Ovary (tissue), 9 donors: ENCODE data around the gene ALDH3B2. TPM values are rescaled to one million over a fixed set of nuclear protein-coding genes. Genes with fewer than 3 reads are reported as not detected.
"Not testable (repeated sequence)": the region's sequence is repeated elsewhere in the genome, so short reads cannot be mapped to it uniquely, and the experiment has no call there.

Source experiments
- DNase-seq, 5 donors: peaks; one replicate each; pipeline ENCODE4 v3.0.0-alpha.2; 2019 to 2020
- H3K27ac ChIP-seq, 2 donors: fragments of 200-600 bp; one replicate each; pipeline versions ENCODE4 v1.5.1 to v1.8.0; 2019 to 2022
- H3K27me3 ChIP-seq: fragments of 200-600 bp; one replicate; pipeline ENCODE4 v1.8.0; 2022
- H3K36me3 ChIP-seq: fragments of 200-600 bp; sonication (generic); one replicate; pipeline ENCODE4 v1.5.1; 2019
- H3K4me1 ChIP-seq: one replicate; pipeline ENCODE4 v1.8.1; 2013; ENCODE audit warnings: mild to moderate bottlenecking, moderate library complexity; ENCODE audit not compliant: insufficient read depth
- H3K4me3 ChIP-seq: fragments of 200-600 bp; sonication (generic); one replicate; pipeline ENCODE4 v1.5.1; 2017
- H3K9me3 ChIP-seq, 2 donors: fragments of 200-600 bp in 1 of 2; sonication (generic) in 1 of 2; one replicate each; pipeline versions ENCODE4 v1.5.1 to v1.8.1; 2013 to 2019; ENCODE audit warnings: mild to moderate bottlenecking in 1 of 2, moderate library complexity in 1 of 2
- EP300 ChIP-seq: sonication (generic); formaldehyde crosslinking; IDR thresholded peaks from one replicate; pipeline ENCODE4 v1.6.1; 2017; ENCODE audit warnings: antibody characterized with exemption
- POLR2A ChIP-seq: fragments of 450-650 bp; IDR thresholded peaks from one replicate; pipeline ENCODE4 v1.6.1; 2017; ENCODE audit warnings: antibody characterized with exemption, mild to moderate bottlenecking, moderate library complexity
- WGBS, 3 donors: extraction: QIAGEN DNeasy Blood & Tissue Kit in 1 of 3; methylation state at CpG; one replicate each; pipeline versions ENCODE4 v1.1.5 to v1.1.7; 2013 to 2017; 5-methylcytosine and 5-hydroxymethylcytosine counted together
- intact Hi-C, 4 donors: fragments of 100-400 bp; cut with DNase I; formaldehyde crosslinking; loops; one replicate each; pipeline versions ENCODE4 v1.11.0 to v1.15.1; 2022 to 2023
- polyA plus RNA-seq, 2 donors: library from polyadenylated mRNA; stranded (reverse); fragments of 200-250 nt in 1 of 2; fragments of 350-450 nt in 1 of 2; fragmentation: Illumina TruSeq in 1 of 2; extraction: RNeasy Lipid Tissue Mini Kit (QIAGEN cat#74804) in 1 of 2; gene quantifications; one replicate each; pipeline ENCODE4 v1.2.3, GENCODE V29; 2013 to 2014
- total RNA-seq, 7 donors: library from RNA; depleted of rRNA in 2 of 7; stranded (reverse); fragments of >200 nt in 2 of 7; fragmentation: NEBNext Ultra II Directional in 3 of 7; extraction: Animal tissue kit (Norgen Biotek cat#: 25700) in 3 of 7; gene quantifications; one replicate each; pipeline versions ENCODE4 v1.1.0 to v1.2.4, GENCODE V29; 2016 to 2023
- TF ChIP-seq, protein P1 (sequence below), 3 donors: fragments of 450-650 bp in 2 of 3; fragments of 200-600 bp in 1 of 3; IDR thresholded peaks; one replicate each; pipeline versions ENCODE4 v1.5.1 to v1.8.0; 2016 to 2022; ENCODE audit warnings: antibody characterized with exemption in 3 of 3, mild to moderate bottlenecking in 1 of 3
- donor health status: DM: no; HTN: no; CAD: no; lungs with moderate emphysema.
- donor health status: DM: no; HTN: no; CAD: no.
- donor health status: Bipolar disorder and iron deficiency.
- donor health status: DM: yes; HTN: yes; CAD: no.
- donor health status: DM: no; HTN: no; CAD: no.
- donor health status: DM: yes; HTN: yes; CAD: no.

The ALDH3B2 gene
- total and polyA plus RNA-seq, 9 donors = 0.15 to 0.57 (median 0.27) TPM; not detected in 5

- intact Hi-C loops = no loop called here
- peaks cover 1% of the 10 kb centered on the region for H3K4me1 ChIP-seq
- no peak overlapping the region for H3K27ac ChIP-seq
- no peaks in the 10 kb centered on the region for H3K9me3 ChIP-seq
- no peaks in the 10 kb centered on the region for H3K36me3 ChIP-seq
- TF ChIP-seq POLR2A = no peak
- TF ChIP-seq EP300 = no peak
- TF ChIP-seq, protein P1, sequence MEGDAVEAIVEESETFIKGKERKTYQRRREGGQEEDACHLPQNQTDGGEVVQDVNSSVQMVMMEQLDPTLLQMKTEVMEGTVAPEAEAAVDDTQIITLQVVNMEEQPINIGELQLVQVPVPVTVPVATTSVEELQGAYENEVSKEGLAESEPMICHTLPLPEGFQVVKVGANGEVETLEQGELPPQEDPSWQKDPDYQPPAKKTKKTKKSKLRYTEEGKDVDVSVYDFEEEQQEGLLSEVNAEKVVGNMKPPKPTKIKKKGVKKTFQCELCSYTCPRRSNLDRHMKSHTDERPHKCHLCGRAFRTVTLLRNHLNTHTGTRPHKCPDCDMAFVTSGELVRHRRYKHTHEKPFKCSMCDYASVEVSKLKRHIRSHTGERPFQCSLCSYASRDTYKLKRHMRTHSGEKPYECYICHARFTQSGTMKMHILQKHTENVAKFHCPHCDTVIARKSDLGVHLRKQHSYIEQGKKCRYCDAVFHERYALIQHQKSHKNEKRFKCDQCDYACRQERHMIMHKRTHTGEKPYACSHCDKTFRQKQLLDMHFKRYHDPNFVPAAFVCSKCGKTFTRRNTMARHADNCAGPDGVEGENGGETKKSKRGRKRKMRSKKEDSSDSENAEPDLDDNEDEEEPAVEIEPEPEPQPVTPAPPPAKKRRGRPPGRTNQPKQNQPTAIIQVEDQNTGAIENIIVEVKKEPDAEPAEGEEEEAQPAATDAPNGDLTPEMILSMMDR (IDR thresholded peaks at IDR 0.05) = no peak
- no peak for DNase-seq
- no peaks in the 10 kb centered on the region for H3K27me3 ChIP-seq
- H3K4me3 ChIP-seq = no peak overlapping the region
- WGBS, 3 donors = 71 to 88% (median 87%) methylated on average over 2 of the region's 2 CpGs
These were observed 13.6 kb upstream of the ALDH3B2 start for GRCh38 chr11:67687986-67688385.

- H3K4me1 ChIP-seq, H3K27me3 ChIP-seq, DNase-seq, H3K9me3 ChIP-seq, H3K27ac ChIP-seq, H3K36me3 ChIP-seq, intact Hi-C loops, H3K4me3 ChIP-seq: not testable (repeated sequence)
- 7 to 10% (median 7%) methylated on average over 8 of the region's 8 CpGs for WGBS, 3 donors
These were observed 11.4 kb upstream of the ALDH3B2 start for GRCh38 chr11:67685641-67686332.

DNA sequence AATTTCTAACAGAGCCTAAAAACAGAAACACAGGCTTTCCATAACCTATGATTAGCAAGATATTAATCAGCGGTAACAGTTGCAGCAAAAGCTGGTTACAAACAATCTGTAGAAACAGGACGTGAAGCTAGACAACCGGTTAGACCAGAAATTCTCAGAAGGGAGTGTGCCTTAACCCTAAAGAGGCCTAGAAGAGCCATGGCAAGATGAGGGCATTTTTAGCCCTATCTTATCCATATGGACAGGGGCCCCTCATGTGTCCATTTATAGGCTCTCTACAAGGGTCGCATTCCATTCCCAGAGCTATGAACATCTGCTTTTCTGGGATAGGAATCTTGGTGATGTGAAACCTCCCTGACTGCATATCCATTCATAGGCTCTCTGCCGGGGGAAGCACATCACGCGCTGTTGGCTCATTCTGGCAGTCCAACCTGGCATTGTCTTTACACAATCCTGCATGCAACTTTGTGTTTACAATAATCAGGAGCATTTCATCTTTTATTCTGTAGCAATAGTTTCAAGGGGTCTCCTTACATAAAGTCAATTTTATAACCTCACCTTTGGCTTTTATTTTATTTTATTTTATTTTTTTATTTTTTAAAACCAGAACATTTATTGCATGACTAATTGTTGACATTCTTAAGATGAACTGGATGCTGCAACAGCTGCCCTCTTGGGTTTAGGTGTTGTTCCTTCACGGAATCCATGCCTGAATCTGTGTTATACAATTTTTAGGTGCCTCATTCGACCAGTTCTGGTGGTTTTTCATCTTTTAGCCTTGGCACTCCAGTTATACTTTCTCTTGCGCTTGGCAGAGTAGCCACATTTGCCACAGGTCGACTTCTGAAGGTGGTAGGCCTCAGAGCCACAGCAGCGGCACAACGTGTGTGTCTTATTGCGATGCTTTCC, 8.0 kb upstream of the ALDH3B2 start:
- H3K27ac ChIP-seq, H3K9me3 ChIP-seq, H3K4me3 ChIP-seq, H3K4me1 ChIP-seq, DNase-seq, intact Hi-C loops, H3K36me3 ChIP-seq, H3K27me3 ChIP-seq: not testable (repeated sequence)
- 61 to 68% (median 61%) methylated on average over 14 of the region's 14 CpGs for WGBS, 3 donors

DNA sequence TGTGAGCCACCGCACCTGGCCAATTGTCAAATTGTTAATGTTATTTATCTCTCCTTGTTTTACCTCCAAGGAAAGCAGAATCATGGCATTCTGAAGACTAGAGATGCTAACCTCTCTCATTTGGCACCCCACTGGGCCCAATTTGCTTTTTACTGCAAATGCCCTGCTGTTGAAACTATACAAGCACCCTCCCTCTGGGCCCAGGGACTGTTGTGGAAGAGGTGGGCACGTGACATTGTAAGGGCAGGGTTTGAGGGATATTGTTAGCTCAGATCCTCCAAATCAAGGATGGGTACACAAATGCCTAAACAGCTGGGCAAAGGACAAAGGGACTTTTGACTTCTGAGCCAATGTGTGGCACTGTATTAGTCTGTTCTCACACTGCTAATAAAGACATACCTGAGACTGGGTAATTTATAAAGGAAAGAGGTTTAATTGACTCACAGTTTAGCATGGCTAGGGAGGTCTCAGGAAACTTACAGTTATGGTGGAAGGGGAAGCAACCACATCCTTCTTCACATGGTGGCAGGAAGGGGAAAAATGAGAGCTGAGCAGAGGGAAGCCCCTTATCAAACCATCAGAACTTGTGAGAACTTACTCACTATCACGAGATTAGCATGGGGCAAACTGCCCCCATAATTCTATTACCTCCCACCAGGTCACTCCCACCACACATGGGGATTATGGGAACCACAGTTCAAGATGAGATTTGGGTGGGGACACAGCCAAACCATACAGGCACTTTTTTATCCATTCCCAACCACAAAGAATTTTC, 6.5 kb upstream of the ALDH3B2 start:
- TF ChIP-seq EP300 = no peak
- no peak for TF ChIP-seq POLR2A
- no peak for DNase-seq
- H3K4me1 ChIP-seq = no peaks in the 10 kb centered on the region
- 58 to 86% (median 76%) methylated on average over 3 of the region's 3 CpGs for WGBS, 3 donors
- no peaks in the 10 kb centered on the region for H3K9me3 ChIP-seq
- no peaks in the 10 kb centered on the region for H3K36me3 ChIP-seq
- no peak overlapping the region for H3K27ac ChIP-seq
- intact Hi-C loops = no loop called here
- H3K27me3 ChIP-seq = no peaks in the 10 kb centered on the region
- no peak overlapping the region for H3K4me3 ChIP-seq

- no peak for DNase-seq
- intact Hi-C loops = no loop called here
- TF ChIP-seq POLR2A = no peak
- TF ChIP-seq, protein P1 (IDR thresholded peaks at IDR 0.05) = no peak
- TF ChIP-seq EP300 = no peak
- H3K4me3 ChIP-seq = no peak overlapping the region
- H3K36me3 ChIP-seq = no peaks in the 10 kb centered on the region
- no peaks in the 10 kb centered on the region for H3K4me1 ChIP-seq
- no peaks in the 10 kb centered on the region for H3K27me3 ChIP-seq
- H3K27ac ChIP-seq = no peak overlapping the region
- 86 to 90% (median 88%) methylated on average over 12 of the region's 12 CpGs for WGBS, 3 donors
- no peaks in the 10 kb centered on the region for H3K9me3 ChIP-seq
These were observed 780 bp upstream of the ALDH3B2 start for GRCh38 chr11:67675058-67675747.
